ENCODE measurements around the gene KIF1A.
A peak's percentile ranks its signal among the peaks of the same experiment; 100 is the strongest.

The KIF1A gene

DNA sequence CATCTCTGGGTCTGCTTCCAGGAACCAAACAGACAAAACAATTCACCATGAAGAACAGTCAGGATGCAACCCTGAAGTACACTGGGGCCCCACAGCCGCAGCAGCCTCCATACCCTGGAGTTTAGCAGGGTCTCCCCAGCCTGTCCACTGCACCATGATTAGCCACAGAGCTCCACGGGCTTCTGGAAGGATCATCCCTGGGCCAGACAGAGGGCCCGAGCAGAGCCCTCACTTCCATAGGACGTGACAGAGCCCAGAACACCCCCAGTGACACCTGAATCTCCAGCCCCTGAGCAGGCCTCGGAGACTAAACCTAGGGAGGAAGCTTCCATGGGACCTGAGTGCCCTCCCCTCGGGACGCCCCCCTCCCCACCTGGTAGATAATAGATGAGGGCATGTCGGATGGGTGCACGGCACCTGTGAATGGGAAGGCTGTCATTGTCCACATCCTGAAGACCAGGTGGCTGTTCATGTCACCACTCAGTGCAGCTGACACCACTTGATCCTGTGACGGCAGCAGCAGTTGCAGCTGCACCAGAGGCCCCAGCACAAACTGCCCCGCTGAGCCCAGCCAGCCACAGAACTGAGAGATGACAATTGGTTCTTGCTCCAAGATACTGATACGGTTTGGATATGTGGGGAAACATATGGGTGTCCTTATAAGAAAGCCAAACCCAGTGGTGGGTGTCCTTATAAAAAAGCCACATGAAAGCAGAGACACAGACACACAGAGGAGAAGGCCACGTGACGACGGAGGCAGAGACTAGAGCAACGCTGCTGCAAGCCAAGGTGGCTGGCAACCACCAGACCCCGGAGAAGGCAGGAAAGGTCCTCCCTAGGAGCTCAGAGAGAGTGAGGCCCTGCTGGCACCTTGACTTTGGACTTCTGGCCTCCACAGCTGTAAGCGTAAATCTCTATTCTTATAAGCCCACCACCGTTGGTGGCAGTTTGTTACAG, 23.2 kb downstream of the KIF1A start:
- no peak for DNase-seq

DNA sequence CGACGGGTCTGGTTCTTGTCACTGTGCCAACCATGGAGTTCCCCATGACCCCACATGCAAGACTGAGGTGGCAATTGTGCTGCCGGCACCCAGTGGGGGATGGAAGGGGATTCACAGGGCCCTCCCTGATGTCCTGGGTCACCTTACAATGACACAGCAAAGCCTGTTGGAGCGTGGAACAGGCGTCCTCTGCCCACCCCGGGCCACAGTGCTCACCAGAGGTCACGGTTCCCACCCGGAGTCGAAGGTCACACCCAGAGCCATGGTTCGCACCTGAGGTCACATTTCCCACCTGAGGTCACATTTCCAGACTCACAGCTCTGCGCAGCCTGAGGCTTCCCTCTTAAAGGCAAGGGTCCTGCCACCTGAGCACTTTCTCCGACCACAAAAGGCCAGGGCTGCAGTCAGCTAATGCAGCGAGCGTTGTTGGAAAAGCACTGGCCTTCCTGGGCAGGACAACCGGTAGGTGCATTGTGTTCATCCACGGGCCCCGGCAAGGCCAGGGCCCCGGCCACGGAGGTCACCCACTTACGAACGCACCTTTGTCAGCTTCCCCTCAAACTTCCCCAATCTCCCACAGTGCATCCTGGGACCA, 24.0 kb downstream of the KIF1A start:
- peak in 2 of 5 donors; percentile 2 to 7 for DNase-seq

DNA sequence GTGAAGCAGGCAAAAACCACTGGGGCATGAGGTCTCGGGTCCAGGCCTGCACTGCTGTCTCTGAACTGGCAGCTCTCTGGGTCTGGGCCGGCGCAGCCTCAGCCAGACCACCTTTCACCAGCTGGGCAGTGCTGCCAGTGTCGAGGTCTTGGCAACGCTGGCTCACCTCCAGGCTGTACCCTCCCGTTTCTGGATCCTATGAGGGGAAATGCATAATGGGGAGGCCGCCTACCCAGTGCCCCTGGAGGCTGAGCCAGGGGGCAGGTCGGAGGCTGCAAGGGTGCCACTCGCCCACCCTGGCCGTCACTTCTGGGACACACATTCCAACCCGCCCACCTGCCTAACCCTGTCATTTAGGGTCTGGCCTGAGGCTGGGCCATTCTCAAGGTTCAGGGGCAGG, 24.6 kb downstream of the KIF1A start:
- peak in 1 of 5 donors; percentile 9 for DNase-seq

DNA sequence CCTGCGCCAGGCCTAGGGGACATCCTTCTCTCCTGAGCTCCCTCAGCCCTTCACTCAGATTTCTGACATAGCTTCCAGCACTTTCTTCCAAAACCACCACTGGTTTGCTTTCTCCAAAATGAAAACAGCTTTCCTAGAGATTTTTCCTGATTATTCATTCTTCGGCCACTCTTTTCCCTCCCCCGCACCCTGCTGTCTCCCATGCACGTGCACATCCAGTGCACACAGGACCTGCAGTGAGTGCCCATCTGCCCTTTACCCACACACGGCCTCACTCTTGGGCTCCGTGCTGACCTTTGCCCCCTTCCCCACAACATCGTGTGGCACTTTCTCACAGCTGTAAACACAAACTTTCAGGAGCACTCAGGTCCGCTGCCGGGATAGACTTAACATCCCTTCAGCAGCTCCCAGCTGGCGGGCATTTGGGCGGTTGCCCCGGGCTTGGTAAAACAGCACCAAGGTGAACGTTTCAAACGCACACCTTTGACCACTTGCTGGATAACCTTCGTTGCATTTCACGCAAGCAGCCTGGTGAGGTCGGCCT, 25.8 kb downstream of the KIF1A start:
- DNase-seq, result no peak

DNA sequence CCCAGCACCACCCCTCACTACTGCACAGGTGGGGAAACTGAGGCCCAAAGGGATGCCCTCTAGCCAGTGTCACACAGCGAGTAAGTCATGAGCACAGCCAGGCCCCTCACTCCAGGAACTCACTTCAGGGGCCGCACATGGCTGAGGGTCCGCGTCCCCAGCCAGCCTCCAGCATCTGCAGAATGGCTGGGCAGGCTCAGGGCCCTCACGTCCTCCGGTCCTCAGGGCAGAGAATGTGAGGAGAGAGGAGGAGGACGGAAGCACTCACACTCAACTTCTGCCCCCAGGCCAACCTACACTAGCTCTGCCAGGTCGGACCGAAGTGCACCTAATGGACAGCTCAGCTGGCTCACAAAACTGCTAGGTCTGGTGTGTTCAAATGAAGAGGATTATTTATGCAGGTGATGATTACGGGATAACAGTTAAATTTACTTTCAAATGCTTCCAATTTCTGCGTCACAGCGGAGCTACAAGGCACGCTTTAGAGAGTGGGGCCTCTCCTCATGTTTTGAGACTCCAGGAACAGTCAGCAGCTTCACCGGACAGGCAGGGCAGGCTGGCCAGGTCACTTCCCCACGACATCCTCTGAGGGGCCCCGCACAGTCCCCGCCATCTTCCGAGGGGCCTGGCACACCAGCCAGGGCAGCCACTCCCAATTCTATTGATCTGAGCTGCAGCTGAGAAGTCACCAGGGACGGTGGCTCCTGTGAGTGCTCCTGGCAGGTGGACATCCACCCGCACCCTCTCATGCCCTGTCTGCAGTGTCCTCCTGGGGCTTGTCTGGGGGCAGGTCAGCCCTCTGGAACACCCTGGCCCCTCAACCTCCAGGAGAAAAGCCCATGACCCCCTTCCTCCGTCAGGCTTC, 26.5 kb downstream of the KIF1A start:
- DNase-seq, result peak in 2 of 5 donors; percentile 5 to 6

DNA sequence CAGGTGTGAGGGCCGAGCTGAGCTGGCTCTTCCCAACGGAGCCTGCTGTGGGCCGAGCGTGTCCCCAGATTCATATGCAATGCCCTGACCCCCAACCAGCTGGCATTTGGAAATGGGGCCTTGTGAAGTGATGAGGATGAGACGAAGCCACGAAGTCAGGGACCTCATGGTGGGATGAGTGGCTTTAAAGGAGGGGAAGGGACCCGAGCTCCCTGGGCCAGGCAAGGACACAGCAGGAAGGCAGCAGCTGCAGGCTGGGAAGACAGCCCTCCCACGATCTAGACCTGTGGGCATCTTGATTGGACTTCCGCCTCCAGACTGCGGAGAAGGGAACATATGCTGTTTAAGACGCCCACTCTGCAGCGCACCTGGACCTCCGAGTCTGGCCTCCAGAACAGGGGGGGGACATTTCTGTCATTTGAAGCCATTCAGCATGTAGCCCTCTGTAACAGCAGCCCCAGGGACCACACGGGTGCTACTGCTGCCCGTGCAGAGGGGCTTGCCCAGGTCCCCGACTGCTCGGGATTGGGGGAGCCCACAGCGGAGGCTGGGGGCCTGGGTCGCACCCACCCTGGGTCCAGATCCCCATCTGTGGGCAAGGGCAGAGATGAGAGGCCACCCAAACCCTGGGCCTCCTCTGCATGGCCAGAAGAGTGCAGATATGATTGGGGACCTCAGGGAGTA, 27.2 kb downstream of the KIF1A start:
- DNase-seq, result peak in 2 of 5 donors; percentile 5 to 6

DNA sequence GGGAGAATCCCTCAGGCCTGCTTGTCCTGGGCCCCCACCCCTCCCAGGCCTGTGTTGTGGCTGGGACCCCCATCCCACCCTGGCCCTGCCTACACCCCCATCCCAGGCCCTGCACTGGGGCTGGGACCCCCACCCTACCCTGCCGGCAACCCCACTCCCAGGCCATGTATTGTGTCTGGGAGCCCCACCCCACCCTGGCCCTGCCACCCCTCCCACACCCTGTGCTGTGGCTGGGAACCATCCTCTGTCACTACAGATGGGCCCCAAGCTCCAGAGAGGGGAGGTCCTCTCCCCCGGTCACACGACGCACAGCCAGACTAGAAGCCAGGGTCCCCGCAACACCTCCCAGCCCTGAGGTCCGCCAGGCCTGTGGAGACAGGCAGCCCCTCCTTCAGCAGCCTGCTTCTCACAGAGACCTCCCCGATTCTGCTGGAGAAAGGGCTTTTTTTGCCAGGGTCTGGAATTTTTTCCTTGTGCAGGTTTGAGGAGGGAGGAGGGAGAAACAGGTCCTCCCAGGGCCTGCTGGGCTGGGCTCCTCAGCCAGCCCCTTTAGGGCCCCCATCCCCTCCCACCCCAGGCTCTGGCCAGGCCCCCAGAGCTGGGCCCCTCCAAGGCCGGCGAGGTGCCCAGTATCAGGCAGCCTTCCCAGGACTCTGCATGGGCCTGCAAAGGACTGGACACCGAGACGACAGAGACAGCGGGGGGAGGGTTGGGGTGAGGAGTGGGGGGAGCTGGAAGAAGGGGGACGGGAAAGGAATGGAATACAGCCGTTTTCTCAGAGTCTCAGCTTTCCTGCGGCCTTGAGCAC, 28.0 kb downstream of the KIF1A start:
- peak in 2 of 5 donors; percentile 2 to 13 for DNase-seq

DNA sequence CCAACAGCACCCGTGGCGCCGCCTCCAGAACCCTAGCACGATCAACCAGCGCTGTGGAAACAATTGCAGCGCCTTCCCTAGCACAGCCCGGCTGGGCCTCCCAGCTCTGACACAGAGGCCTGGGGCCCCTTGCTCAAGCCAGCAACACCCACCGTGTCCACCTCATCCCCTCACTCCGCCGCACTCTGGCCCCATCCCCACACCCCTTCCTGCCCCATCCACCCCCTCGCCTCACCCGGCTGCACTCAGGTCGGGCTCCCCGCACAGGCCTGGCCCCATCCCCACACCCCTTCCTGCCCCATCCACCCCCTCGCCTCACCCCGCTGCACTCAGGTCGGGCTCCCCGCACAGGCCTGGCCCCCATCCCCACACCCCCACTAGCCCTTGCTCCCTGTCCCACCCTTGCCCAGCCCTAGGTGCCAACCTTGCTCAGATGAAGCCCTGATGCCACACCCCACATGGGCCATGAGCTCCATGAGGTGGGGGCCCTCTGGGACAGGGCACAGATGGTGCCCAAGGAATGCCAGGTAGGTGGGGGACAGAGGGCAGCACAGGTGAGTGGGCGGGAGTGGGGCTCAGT, 28.7 kb downstream of the KIF1A start:
- DNase-seq, result peak in 2 of 5 donors; percentile 5 to 6

DNA sequence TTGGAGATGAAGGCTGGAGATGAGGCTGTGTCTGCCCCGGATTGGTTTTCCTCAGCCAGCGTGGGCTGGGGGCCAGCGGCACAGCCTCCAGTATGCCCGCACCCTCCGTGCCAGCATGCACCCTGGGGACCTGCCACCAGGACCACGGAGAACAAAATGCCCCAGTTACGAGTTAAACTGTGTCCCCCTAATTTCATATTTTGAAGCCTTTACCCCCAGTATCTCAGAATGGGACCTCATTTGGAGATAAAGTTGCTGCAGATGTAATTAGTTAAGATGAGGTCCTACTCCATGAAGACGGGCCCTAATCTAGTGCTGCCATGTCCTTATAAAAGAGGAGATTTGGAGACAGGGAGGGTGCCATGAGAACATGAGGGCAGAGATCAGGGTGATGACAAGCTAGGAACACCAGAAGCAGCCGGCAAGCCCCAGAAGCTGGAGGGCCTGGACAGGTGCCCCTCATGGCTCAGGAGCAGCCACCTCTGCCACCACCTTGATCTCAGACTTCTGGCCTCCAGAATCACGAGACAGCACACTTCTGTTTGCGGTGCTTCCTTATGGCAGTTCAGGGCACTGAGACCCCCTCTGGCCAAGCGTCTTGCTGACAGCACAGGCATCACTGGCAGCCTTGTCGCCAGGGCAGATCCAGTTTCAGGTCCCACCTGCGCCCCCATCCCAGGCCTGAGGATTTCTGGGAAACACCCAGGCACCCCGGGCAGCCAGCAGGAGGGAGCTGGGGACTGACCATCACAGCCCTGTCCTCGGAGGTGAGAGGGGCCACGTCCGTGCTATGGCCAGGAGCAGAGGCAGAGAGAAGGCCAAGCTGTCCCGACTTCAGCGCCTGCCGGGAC, 29.4 kb downstream of the KIF1A start:
- DNase-seq, result peak in 2 of 5 donors; percentile 4 to 8

DNA sequence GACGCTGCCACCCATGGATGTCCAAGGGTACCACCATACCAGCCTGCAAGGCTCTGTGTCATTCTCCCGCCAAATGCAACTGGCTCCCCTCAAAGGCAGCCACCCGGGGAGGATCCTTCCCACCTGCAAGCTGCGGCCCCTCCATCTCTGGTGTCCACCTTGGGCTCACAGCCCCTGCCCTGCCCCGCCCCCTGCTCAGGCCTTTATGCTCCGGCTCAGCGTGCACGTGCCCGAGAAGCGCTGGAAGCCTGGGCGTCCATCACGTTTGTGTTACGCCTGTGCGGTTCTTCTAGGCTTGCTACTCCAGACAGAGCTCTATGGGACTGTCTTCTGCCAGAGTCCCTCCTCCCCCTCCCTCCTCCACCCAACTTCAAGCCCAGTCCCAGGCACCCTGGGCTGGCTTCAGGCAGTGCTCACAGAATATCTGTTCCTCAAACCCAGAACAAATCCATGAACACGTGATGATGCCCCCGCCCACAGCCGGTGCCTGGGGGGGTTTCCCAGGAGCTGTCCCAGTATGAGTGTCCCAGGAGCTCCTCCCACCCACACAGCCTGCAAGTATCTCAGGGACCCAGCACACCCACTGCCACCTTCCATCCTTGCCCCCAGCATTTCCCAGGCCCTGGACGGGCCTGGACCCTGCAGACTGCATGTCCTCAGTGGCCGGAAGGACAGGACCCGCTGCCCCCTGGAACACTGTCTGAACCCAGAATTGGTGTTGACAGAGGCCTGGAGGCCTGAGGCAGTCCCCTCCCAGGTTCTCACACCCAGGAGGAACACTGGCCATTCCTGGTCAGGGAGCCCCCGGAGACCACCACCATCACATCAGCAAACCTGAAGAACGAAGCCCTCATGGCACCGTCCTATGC, 30.3 kb downstream of the KIF1A start:
- DNase-seq, result peak in 2 of 5 donors; percentile 2 to 10

DNA sequence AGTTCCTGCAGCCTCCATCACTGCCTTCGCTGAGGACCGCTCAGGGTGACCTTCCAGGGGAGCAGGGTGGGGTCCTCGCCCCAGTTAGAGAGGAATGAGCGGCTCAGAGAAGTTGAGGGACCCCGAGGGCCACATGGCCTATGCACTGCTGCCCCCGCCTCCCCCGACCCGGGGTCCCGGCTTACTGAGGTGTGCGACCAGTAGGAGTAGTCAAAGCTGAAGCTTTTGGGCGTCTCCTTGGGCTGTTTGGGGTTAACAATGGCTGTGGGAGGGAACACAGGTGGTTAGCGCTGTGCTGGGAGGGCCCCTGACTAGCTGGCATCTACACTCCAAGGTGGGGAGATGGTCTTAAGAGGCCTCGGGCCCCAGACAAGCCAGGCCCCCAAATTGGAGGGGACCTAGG, 31.0 kb downstream of the KIF1A start:
- no peak for DNase-seq

DNA sequence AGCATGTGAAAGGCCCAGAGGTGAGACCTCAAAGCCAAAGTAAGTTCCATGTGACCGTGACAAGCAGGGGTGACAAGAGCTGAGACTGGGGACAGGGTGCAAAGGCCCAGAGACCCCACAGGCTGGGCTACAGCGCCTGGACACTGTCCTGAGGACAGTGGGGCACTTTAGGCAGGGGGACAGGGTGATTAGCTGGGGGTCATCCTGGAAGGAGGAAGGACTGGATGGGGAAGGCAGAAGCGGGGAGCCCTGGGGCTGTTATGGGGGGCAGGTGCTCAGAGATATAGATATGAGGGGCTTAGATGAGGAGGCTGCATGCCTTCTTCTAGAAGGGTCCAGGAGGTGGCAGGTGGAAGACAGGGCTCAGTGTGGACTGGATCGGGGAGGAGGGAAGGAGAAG, 31.5 kb downstream of the KIF1A start:
- DNase-seq, result peak in 2 of 5 donors; percentile 0 to 4

DNA sequence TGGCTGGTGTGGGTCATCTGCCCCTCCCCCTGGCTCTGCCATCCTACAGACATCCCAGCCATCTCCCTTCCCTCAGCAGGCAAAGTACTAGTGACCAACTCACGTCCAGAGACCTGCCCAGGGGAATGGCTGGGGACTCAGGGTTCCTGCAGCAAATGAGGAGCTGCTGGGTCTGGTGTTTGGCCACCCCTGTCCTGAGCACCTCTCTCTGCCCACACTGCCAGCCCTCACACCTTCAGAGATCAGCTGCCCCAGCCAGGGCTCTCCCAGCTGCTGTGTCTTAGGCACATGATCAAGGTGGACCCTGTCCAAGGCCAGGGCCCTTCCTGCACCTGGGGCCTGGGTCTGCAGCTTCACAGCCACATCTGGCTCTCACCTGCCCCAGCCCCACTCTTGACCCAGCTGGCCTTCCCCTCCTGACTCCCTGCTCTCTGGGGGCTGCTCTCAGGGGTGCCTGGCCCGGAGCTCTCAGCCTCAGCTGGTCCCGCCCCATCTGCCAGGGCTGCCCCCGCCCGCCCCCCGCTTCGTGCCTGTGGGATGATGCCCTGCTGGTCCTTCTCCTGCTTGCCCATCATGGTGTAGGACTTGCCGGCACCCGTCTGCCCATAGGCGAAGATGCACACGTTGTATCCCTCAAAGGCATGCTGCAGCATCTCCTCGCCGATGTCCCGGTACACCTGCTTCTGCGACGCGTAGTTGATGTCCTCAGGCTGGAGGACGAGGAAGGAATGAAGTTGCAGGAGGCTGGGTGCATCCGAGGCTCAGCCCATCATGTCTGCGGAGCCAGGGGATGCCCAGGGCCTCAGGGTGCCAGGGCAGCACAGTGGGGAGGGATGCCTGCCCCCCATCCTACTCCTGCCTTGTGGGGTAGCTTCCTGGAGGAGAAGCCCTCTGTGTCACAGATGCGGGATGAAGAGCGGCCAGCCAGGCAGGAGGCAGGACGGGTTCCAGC, 32.2 kb downstream of the KIF1A start:
- DNase-seq, result peak in 2 of 5 donors; percentile 5 to 6

DNA sequence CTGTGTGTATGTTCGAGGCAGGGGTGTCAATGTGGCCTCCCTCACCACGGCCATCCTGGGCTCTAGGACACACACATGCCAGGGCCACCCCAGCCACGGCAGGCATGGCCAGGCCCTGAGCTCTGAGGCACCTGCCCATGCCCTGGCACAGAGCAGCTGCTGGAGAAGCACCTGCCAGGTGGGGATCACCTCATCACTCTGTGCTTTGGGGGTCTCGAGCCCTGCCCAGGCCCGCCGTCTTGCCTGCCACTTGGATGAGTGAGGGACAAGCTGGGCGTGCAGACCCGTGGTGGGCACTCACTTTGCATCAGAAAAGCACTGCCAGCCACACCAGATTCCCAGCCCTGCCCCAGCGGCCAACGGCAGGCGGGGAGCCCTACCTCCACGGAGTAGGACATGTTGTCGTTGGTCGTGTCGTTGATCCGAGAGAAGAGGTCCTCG, 33.1 kb downstream of the KIF1A start:
- peak in 2 of 5 donors; percentile 2 to 5 for DNase-seq

DNA sequence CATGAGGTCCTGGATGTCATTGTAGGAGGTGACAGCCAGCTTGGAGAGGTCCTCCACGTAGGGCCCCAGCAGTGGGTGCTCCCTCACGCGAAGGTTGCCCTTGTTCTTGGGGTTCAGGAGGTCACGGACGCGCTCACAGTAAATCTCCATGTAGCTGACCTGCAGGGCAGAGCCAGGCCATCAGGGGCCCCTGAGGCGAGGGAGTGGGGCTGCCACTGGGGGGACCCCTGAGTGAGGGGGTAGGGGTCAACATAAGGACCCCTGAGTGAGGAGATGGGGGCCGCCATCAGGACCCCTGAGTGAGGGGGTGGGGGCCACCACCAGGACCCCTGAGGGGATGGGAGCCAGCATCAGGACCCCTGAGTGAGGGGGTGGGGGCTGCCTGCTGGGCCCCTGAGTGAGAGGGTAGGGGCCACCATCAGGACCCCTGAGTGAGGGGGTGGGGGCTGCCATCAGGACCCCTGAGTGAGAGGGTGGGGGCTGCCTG, 33.6 kb downstream of the KIF1A start:
- DNase-seq, result peak in 2 of 5 donors; percentile 1 to 5

DNA sequence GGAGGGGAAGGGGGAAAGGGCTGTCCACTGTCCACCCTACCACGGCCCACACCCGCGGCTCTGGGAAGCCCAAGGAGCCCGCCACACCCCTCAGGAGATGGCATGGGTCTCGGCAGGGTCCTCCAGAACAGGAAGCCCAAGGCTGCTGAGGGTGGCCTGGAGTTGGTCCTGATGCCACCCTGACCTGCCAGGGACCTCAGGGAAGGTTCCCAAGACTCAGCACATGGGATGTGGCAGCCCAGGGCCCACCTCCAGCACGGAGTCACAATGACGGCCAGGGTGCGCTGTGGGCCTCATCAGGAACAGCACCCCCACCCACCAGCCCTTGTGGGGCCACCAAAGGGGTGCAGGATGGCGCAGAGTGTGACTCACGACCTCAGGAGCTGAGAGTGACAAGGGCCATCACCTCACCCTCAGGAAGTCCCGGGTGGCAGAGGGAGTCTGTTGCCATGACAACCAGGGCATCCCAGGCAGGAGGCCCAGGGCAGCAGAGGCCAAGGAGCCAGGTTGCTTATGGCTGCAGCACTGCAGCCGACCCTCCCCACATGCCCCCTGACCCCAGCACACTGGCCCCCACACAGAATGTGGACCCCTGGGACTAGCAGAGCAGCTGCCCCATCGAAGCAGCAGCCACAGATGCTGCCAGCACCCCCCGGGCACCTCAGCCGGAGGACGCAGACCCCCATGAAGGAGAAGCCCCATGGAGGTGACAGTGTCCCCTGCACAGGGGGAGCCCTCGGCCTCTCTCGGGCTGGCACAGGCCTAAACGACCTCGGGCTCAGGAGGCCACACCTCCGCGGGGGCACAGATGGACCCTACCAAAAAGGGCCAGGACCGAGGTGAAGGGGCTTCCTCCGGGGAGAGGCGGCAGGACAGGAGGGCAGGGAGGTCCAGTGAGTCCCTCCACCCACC, 34.3 kb downstream of the KIF1A start:
- peak in 2 of 5 donors; percentile 6 to 9 for DNase-seq

All from T-helper 1 cell (primary cell).